Calu3 (cell line): Measurements from ENCODE around the gene FBXW8. TPM values are rescaled to one million over a fixed set of nuclear protein-coding genes. Genes with fewer than 3 reads are reported as not detected.

Experiments used
- BruUV-seq: library from RNA; stranded (reverse); fragments of 400-500 nt; replicated peaks from 2 replicates; lab custom pipeline; 2021; lab: Mats Ljungman, UMichigan
- CTCF ChIA-PET: fragments of 300-600 bp; sonication (Branson Sonifier 250); formaldehyde crosslinking; loops from one replicate; lab custom pipeline; 2022; ENCODE audit warnings: antibody characterized with exemption; lab: Charles Lee
- DNase-seq: peaks from one replicate; pipeline ENCODE4 v3.0.0; 2022
- H3K27ac Mint-ChIP-seq: one replicate; pipeline ENCODE4 v1.8.0; 2022; ENCODE audit warnings: mixed read lengths; ENCODE audit not compliant: unreplicated experiment
- H3K27me3 Mint-ChIP-seq: one replicate; pipeline ENCODE4 v1.8.0; 2022; ENCODE audit warnings: mixed read lengths; ENCODE audit not compliant: unreplicated experiment
- H3K36me3 Mint-ChIP-seq: one replicate; pipeline ENCODE4 v1.8.0; 2022; ENCODE audit warnings: mild to moderate bottlenecking, moderate library complexity, mixed read lengths; ENCODE audit not compliant: insufficient read depth, unreplicated experiment
- H3K4me1 Mint-ChIP-seq: one replicate; pipeline ENCODE4 v1.8.0; 2022; ENCODE audit warnings: mild to moderate bottlenecking, low read depth, mixed read lengths; ENCODE audit not compliant: unreplicated experiment
- H3K4me3 Mint-ChIP-seq: one replicate; pipeline ENCODE4 v1.8.0; 2022; ENCODE audit warnings: mild to moderate bottlenecking, low read depth, moderate library complexity, mixed read lengths; ENCODE audit not compliant: unreplicated experiment
- H3K9me3 Mint-ChIP-seq: one replicate; pipeline ENCODE4 v1.8.0; 2022; ENCODE audit warnings: low read depth, mixed read lengths; ENCODE audit not compliant: unreplicated experiment
- CTCF ChIP-seq: fragments of 200-600 bp; IDR thresholded peaks from one replicate; pipeline ENCODE4 v1.8.0; 2022; ENCODE audit warnings: antibody characterized with exemption; ENCODE audit not compliant: unreplicated experiment
- intact Hi-C: fragments of 100-400 bp; cut with micrococcal nuclease; formaldehyde crosslinking; loops from one replicate; pipeline ENCODE4 v1.10.0; 2022; ENCODE audit not compliant: unreplicated experiment
- total RNA-seq: library from RNA; stranded (reverse); gene quantifications from 2 replicates; pipeline ENCODE4 v1.2.3, GENCODE V29; 2022

Gene FBXW8
- total RNA-seq, 1 experiment from 2014 or later, result 18.2 TPM

- intact Hi-C loops, result no loop called here
- CTCF ChIA-PET, result no interaction called here
- no peaks in the 10 kb centered on the region for H3K27me3 Mint-ChIP-seq
- peak overlapping the region; percentile 48 for H3K27ac Mint-ChIP-seq
- BruUV-seq, result no TSS peak
- DNase-seq, result no peak
- H3K36me3 Mint-ChIP-seq, result peaks cover 99% of the 10 kb centered on the region
- H3K4me3 Mint-ChIP-seq, result no peak overlapping the region
- H3K4me1 Mint-ChIP-seq, result peaks cover 7% of the 10 kb centered on the region
- TF ChIP-seq CTCF, result no peak
- no peaks in the 10 kb centered on the region for H3K9me3 Mint-ChIP-seq
These were observed 122.9 kb downstream of the FBXW8 start for GRCh38 chr12:117033382-117034221.

- Mint-ChIP-seq H3K9me3 (no peaks in the 10 kb centered on the region), H3K4me1 (peaks cover 7% of the 10 kb centered on the region), H3K36me3 (peaks cover 99% of the 10 kb centered on the region), H3K27me3 (no peaks in the 10 kb centered on the region), H3K27ac (peak overlapping the region; percentile 48), H3K4me3 (no peak overlapping the region)
- DNase-seq, result no peak
- intact Hi-C loops, result no loop called here
- CTCF ChIA-PET, result interaction anchor here (0.5 kb wide), 1 partner anchor 580 kb away, joined by 3 read pairs; no protein-coding TSS in a partner anchor
- BruUV-seq, result no TSS peak
- no peak for TF ChIP-seq CTCF
These were observed 123.5 kb downstream of the FBXW8 start for GRCh38 chr12:117034249-117034648.

- CTCF ChIA-PET, result interaction anchor here (0.5 kb wide), 1 partner anchor 581 kb away, joined by 3 read pairs; no protein-coding TSS in a partner anchor
- Mint-ChIP-seq H3K27ac (no peak overlapping the region), H3K4me1 (peaks cover 7% of the 10 kb centered on the region), H3K27me3 (no peaks in the 10 kb centered on the region), H3K4me3 (no peak overlapping the region), H3K9me3 (no peaks in the 10 kb centered on the region), H3K36me3 (peaks cover 99% of the 10 kb centered on the region)
- intact Hi-C loops, result no loop called here
- no TSS peak for BruUV-seq
- DNase-seq, result no peak
- no peak for TF ChIP-seq CTCF
These were observed 124.0 kb downstream of the FBXW8 start for GRCh38 chr12:117034701-117035151.

GRCh38 chr12:117035287-117035686 lies 124.5 kb downstream of the FBXW8 start:
- CTCF ChIA-PET, result interaction anchor here (0.6 kb wide), 1 partner anchor 10 kb away, joined by 4 read pairs; no protein-coding TSS in a partner anchor
- Mint-ChIP-seq H3K4me1 (peaks cover 4% of the 10 kb centered on the region), H3K27me3 (no peaks in the 10 kb centered on the region), H3K27ac (no peak overlapping the region), H3K9me3 (no peaks in the 10 kb centered on the region), H3K36me3 (peaks cover 99% of the 10 kb centered on the region), H3K4me3 (no peak overlapping the region)
- no TSS peak for BruUV-seq
- intact Hi-C loops, result no loop called here
- no peak for TF ChIP-seq CTCF
- no peak for DNase-seq
